ENCODE results near the gene STOX2.
"Not testable (repeated sequence)": the region's sequence is repeated elsewhere in the genome, so short reads cannot be mapped to it uniquely, and the experiment has no call there.

Gene STOX2

DNA sequence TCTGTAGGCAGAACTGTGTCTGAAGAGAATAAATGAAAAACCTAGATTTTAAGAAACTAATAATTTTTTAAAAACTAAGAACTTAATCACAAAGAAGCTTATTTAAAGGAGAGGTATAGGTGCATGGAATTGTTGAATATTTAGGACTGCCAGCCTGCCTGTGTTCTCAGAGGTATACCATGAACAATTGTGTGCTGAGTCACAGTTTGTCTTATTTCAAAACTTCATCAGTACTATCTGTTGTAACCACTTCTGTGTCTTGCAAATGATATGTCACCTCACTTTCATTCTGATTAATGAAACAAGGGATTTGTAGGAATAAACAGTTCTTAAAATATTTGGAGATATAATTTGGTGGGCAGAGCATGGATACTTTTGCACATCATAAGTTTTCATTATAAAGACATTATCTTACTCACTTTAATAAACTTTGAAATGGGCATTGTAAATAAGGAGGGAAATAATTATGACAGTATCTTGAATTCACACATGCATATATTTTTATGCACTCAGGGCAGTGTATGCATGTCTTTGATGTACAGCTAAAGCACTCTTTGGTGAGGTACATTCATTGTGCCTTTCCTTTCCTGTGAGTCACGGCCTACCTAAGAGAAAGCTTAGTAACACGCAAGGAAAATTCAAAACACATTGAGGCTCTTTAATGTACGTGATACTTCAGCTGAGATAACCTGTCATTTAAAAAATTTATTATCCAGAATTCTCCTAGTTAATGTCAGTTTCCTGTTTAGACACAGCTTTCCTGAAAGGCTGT is 31.7 kb downstream of the STOX2 start:
- no peak for DNase-seq (ENCODE audit: low read depth)

DNA sequence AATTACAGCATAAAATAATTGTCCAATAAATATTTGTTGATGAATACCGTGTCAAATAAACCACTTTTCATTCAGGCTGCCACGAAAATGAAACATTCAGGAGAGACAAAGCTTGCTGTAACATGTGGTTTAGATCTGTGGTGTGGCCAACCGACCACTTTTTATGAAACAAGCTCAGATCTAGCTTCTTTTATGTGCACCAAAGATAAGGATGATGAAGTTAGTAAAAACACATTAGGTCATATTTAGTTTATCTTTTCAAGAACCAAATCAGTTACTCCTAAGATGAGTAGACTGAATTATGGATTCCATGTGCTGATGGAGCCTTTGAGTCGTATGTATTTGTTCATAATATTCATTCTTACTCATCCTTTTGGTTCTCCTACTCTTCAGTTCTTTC is 35.8 kb downstream of the STOX2 start:
- no peak for DNase-seq (ENCODE audit: low read depth)

DNA sequence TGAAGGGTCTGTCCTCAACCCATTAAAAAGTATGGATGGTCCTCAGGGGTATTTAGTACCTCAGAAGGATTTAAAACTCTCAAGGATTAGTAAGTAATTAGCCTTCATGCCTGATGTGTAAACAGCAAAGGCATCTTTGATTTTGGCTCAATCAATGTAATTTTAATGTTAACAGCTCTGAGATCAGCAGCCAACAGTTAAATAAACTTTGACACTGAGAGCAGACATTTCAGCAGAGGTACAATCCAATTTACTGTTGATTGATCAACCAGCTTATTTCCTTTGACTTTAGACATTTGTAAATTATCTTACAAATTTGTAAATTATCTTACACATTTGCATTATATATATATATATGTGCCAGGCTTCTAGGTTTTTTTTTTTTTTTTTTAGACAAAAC is 36.9 kb downstream of the STOX2 start:
- DNase-seq (ENCODE audit: low read depth), result no peak

DNA sequence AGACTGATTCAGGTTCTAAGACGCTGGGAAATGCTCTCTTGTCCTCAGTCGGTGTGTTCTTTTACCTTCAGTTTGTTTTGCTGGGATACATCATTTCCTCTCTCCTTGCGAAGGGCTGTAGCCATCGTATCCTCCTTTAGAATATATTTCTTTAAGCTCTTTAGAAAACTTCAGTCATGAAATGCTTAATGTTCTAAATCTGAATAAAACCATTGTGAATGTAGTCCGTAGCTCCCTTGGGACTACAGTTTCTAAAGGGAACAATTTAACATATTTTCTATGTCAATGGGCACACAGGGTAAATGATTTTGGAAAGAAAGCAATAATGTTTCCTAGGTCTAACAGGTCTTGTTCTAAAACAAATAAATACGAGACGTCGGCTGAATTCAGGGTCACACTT is 40.6 kb downstream of the STOX2 start:
- no peak for DNase-seq (ENCODE audit: low read depth)

DNA sequence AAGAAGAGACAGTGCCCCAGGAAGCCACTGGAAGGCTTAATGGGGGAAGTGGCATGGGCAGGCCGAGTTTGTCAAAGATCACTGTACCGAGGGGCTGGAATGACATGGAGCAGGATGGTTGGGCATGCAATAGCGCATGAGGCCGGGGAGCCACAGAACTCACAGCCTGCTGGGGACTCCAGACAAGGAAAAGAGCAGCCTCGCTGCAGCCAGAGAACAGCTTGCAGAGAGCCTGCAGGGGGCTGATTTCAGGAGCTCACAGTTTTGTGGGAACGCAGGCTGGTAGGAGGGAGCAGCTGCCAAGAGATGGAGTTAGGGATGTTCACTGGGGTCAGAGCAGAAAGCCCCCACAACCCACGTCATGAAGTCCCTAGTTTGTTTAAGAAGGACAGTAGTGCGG is 45.4 kb downstream of the STOX2 start:
- no peak for DNase-seq (ENCODE audit: low read depth)

DNA sequence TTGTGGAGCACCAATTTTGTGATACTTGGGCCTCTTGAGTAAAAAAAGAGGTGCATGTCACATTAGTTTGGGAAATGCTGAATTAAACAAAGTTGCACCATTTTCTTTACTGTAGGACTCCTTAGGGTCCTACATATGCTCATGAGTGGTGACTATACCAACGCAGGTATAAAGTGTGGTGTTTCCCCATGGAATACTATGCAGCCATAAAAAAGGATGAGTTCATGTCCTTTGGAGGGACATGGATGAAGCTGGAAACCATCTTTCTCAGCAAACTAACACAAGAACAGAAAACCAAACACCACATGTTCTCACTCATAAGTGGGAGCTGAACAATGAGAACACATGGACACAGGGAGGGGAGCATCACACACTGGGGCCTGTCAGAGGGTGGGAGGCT is 47.5 kb downstream of the STOX2 start:
- DNase-seq (ENCODE audit: low read depth), result not testable (repeated sequence)

DNA sequence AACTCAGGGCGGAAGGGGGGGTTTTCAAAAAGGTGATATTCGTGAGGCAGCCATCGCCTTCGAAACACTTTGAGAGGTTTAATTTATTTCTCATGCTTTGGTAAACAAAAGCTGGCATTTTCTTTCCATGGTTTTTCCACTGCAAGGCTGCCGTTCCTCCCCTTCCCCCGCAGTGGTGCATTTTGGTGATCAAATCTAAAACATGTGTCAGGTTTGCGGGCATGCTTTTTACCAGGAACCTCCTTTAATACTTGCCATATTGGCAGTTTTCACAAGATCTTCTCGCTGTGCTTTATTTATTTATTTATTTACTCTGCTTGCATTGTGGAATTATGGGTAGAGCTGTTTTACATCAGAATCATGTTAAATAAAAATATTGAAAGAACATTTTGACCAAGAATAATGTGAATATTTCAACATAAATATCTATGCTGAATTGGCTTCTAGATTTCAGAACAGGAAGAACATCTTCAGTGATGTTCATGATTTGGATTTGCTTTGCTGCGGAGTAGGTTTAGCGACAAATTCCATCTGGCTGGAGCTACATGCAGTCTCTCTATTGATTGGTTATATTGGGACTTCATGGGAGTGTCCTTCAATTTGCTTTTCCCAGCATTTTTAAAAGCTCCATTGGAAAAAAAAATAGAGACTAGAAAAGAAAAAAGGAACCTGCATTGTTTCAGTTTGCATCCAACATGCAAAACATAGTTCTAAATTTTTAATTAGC is 54.4 kb downstream of the STOX2 start:
- no peak for DNase-seq (ENCODE audit: low read depth)

DNA sequence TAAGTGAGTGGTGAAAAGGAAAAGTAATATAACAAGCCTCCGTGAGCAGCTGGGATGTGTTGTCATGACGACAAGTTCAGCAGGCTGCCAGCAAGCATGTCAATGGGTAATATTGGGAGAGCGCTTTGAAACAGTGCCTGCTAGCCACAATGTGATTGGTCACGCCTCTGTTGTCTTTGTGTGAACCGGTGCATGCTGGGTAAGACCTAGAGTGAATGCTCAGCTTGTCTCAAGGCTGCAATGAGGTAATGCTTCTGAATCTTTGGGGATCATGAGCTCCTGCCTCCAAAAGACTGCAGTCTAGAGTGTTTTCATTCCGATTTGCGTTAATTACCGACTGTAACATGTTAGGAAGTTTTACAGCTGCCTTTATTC is 54.9 kb downstream of the STOX2 start:
- no peak for DNase-seq (ENCODE audit: low read depth)

DNA sequence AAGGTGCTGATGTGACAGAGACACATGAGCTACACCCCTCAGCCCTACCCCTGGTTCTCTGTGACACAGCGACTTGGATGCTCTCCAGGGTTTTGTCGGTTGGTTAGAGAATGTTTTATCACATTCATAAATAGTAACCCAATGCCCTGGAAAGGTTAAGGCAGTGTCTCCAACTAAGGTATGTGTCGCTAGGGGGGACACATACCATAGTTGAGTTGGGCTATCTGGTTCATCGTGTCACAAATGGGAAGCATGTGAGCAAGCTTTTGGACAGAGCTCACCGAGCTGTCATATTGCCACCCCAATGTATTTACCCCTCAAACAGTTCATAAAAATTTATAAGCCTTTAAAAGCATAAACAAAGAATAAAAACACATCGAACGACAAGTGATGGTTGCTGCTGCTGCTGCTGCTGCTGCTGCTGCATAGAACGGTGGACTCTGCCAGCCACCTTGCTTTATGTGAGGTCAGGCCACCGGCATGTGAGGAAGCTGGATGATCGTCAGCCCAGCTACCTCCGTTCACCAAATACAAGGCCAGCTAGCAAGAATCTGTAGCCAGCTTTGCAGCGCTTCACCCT is 55.9 kb downstream of the STOX2 start:
- DNase-seq (ENCODE audit: low read depth), result no peak

DNA sequence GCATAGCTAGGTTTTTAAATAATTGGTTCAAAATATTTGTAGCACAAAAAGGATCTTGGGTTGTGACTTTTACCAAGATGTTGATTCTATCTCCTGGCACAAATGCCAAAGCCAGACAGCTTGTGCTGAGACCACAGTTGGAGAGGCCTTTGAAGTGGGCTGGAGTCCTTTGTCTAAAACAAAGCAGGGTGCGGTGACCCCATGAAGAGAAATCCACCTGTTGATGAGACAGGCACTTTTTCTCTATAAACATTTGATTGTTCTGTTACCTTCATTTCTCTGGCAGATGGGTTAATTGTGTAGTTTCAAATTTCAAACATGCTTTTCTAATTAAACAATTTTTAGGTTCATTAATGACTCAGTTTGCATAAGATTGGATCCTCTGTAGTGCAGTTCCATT is 56.7 kb downstream of the STOX2 start:
- no peak for DNase-seq (ENCODE audit: low read depth)

DNA sequence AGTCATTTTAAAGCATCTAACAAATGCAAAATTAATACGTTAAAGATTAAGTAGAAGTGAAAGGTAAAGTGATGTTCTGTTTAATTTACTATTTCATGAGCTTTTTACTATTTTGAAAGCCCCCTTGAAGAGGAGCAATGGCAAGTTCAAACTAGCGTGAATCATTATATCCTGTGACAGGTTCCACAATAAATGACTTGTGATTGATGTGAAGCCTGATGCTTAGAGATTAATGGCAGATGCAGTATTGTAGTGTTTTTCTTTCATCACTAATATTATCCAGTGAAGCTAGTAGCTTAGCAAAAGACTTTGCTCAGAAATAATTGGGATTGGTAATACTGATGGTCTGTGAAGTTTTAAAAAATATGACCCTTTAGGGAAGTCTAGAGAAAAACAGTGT is 57.3 kb downstream of the STOX2 start:
- no peak for DNase-seq (ENCODE audit: low read depth)

DNA sequence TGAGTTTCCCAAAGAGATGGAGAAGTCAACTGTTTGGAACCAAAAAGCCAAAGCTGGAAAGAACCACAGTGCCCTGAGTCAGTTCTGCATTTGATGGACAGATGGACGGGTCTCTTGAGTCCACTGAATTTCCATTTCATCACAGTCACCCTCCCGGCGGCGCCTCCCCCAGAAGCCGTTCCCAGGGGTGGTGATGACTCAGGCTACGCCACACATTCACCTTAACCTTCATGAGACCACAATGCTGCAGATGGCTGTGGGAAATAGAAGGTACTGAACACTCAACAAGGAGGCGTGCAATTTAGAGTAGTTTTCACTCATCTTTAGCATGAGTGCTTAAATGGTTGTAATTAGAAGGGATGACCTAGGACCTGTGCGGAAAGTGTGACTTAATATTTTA is 61.3 kb downstream of the STOX2 start:
- DNase-seq (ENCODE audit: low read depth), result no peak

DNA sequence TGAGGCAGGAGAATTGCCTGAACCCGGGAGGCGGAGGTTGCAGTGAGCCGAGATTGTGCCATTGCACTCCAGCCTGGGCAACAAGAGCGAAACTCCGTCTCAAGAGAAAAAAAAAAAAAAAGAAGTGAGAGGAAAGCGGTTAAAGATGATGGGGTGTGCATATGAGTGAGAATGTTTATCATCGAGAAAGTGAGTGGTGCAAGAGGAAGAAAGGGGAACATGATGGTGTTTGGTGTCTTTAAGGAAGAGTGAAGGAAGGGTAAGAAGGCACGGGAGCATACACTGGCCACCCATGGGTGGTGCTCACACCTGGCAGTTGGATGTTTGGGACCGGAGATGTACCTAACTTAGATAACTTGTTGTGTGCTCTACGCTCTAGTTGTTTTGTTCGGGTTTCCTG is 62.2 kb downstream of the STOX2 start:
- no peak for DNase-seq (ENCODE audit: low read depth)

DNA sequence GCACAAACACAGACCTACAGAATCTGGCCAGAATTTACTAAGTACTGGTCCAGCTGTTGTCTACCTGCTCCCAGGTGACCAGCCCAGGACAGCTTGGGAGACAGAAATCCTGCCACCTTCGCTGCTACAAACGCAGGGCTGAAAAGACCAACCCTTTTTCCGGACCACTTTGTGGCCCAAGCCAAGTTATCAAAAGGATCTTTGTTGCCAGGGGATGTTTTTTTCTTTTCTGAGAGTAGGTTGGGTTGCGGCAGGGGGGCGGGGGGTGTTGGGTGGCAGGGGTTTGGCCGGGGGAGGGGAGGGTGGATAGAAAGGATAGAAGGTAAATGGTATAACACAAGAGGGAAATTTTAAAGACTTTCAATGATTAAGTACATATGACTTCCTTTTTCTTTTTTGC is 63.4 kb downstream of the STOX2 start:
- DNase-seq (ENCODE audit: low read depth), result no peak

DNA sequence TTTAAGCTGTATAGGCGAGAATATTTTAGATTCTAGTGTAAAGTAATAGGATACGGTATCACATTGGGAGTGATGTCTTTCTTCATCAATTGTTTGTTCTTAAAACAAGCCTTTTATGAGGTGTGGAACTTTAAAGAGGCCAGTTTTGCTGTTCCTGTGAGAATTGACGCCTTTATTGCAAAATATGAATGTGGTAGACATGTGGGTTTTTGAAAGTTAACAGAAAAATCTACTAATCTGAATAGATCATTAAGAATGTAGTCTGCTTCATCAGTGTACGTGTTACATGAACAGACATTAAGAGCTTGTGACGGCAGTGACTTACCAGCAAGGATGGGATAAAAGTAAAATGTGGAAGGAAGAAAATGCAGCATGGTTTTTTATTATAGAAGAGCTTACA is 63.8 kb downstream of the STOX2 start:
- no peak for DNase-seq (ENCODE audit: low read depth)

DNA sequence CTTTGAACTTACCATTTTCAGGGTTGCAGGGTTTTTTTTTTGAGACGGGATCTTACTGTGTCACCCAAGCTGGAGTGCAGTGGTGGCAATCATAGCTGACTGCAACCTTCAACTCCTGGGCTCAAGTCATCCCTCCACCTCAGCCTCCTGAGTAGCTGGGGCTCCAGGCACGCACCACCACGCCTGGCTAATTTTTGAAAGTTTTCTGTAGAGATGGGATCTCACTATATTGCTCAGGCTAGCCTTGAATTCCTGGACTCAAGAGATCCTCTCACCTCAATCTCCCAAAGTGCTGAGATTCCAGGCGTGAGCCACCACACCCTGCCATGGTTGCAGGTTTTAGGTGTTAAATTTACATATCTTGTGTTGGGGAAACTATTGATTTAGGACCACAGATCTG is 64.5 kb downstream of the STOX2 start:
- DNase-seq (ENCODE audit: low read depth), result no peak

DNA sequence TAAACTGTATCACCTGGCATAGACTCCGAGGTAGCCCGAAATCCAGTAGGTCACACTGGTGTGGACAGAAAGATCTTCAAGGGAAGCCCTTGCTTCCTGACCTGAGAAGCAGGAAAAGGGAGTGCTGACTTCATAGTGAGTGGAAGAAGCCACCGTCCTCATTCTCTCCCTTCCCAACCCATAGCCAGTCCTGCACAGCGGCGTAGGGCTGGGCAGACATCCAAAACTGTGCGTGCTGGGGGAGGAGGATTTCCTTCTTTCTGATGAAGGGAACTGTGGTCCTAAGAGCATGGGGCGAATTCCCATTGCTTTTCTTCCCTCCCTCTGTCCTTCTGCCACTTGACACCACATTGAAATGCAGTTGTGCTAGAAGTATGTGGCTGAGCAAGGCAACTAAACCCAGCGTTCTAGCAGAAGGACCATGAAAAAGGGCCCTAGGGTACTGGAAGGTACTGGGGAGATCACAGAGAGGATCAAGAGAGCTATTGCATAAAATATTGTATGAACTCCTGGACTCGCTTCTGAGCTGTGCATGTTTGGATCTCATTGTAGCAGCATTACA is 66.9 kb downstream of the STOX2 start:
- DNase-seq (ENCODE audit: low read depth), result no peak

DNA sequence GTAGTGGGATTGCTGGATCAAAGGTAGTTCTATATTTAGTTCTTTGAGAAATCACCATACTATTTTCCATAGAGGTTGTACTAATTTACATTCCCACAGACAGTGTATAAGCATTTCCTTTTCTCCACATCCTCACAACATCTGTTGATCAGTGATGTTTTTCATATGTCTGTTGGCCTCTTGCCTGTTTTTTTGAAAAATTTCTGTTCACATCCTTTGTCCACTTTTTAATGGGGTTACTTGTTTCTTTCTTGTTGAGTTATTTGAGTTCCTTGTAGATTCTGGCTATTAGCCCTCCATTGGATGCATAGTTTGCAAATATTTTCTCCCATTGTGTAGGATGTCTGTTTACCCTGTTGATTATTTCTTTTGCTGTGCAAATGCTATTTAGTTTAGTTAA is 72.6 kb downstream of the STOX2 start:
- no peak for DNase-seq (ENCODE audit: low read depth)

DNA sequence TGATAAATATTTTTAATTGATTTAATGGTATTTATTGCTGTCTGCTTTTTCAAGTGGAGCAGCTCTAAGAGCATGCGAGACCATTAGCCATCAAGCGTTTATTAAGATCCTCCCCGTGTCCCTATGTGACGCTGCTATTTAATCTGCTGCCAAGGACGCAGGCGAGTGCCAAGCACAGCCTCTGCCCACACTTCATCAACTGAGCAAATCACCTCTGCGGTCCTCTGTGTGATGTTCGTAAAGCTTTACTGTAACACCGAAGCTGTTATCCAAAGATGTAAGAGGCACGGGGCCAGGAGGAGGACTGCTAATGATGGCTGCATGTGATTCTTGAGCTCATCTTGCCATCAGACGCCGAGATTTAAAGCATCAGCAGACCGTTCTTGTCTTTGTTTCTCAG is 79.5 kb downstream of the STOX2 start:
- DNase-seq (ENCODE audit: low read depth), result no peak

DNA sequence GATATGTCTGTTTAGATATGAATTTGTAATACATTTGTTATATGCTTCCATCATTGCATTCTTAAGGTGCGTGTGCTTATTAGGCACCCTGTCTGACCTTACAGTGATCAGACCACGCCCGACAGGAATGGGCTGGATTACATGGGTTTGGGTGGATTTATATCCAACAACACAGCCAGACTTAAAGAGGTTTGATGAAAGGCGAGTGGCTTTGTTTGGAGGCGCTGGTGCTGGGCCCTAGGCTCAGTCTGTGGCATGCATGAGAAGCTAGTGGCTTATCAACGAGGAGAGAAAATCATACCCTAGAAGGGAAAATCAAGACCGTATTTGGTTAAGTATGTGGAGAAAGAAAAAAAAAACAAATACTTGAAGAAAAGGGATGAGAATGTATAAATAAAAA is 80.7 kb downstream of the STOX2 start:
- DNase-seq (ENCODE audit: low read depth), result no peak

DNA sequence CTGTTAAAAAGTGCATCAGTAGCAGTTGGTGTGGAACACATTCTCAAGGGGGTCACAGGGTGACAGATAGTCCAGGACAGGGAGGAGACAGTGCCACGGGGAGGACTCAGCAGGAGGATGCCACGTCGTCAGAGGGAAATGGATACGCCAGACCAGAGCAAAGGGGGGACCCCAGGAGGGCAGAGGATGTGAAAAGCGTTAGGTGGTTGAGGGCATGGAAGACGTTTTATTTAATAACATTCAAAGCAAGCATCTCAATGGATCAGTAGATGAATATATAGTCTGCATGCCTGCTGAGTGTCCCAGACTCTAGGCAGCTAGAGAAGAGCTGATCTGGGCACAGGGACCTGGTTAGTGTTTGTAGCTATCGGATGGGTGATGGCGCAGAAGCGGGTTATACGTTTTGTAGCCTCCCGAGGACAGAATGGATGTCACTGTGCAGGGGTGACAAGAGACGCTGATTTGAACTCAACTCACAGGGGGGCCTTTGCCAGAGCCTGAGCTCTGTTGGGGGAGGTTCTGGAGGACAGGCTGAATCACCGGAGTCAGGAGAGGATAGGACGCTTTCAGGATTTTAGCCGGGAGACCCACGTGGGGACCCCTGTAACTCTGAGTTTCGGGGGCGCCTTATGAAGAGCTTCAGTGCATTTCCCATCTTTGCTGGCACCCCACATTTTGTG is 81.3 kb downstream of the STOX2 start:
- DNase-seq (ENCODE audit: low read depth), result no peak
